Kidney (tissue), 14 donors: Measurements from ENCODE around the gene KIAA1586. TPM values are rescaled to one million over a fixed set of nuclear protein-coding genes. Genes with fewer than 3 reads are reported as not detected.

Experiments used
- DNase-seq, 5 donors: peaks; one replicate each; pipeline ENCODE4 v3.0.0-alpha.2; 2013 to 2020
- FAIRE-seq: peaks from 2 replicates; lab custom pipeline; 2012; peaks lifted over from hg19 to GRCh38; lab: Jason Lieb, UNC
- H3K27ac ChIP-seq, 2 donors: one replicate each; pipeline ENCODE4 v1.7.0; 2013; ENCODE audit warnings: low read depth in 2 of 2, low read length in 2 of 2, inconsistent platforms in 1 of 2
- H3K27me3 ChIP-seq: one replicate; pipeline ENCODE4 v1.7.1; 2013; ENCODE audit warnings: low read length, inconsistent platforms; ENCODE audit not compliant: control insufficient read depth, insufficient read depth
- H3K36me3 ChIP-seq, 3 donors: one replicate each; pipeline versions ENCODE4 v1.7.0 to v1.7.1; 2013; ENCODE audit warnings: low read length in 3 of 3, control low read depth in 1 of 3, inconsistent platforms in 1 of 3; ENCODE audit not compliant: insufficient read depth in 3 of 3, control insufficient read depth in 2 of 3
- H3K4me1 ChIP-seq, 3 donors: one replicate each; pipeline versions ENCODE4 v1.7.0 to v1.7.1; 2013; ENCODE audit warnings: low read length in 3 of 3, inconsistent platforms in 1 of 3, low read depth in 1 of 3; ENCODE audit not compliant: control insufficient read depth in 2 of 3, insufficient read depth in 2 of 3
- H3K4me3 ChIP-seq, 3 donors: one replicate each; pipeline versions ENCODE4 v1.7.0 to v1.8.1; 2013; ENCODE audit warnings: low read length in 3 of 3, control low read depth in 1 of 3, inconsistent platforms in 1 of 3
- H3K9ac ChIP-seq, 3 donors: one replicate each; pipeline versions ENCODE4 v1.7.0 to v1.7.1; 2013; ENCODE audit warnings: low read length in 3 of 3, control low read depth in 1 of 3, inconsistent platforms in 1 of 3
- H3K9me3 ChIP-seq, 3 donors: one replicate each; pipeline versions ENCODE4 v1.7.0 to v1.7.1; 2013; ENCODE audit warnings: low read length in 3 of 3, control low read depth in 1 of 3, inconsistent platforms in 1 of 3; ENCODE audit not compliant: control insufficient read depth in 2 of 3, insufficient read depth in 1 of 3
- CTCF ChIP-seq: IDR thresholded peaks from 3 replicates; pipeline ENCODE4 v1.5.1; 2012; ENCODE audit warnings: mild to moderate bottlenecking, moderate library complexity, borderline replicate concordance; ENCODE audit not compliant: insufficient read depth; ENCODE audit errors: extremely low read depth
- intact Hi-C: fragments of 100-400 bp; cut with DNase I; formaldehyde crosslinking; loops from one replicate; pipeline ENCODE4 v1.11.1; 2022
- polyA plus RNA-seq: library from polyadenylated mRNA; stranded (reverse); fragments of 350-450 nt; fragmentation: Illumina TruSeq; extraction: RNeasy Lipid Tissue Mini Kit (QIAGEN cat#74804); gene quantifications from one replicate; pipeline ENCODE4 v1.2.3, GENCODE V29; 2014; ENCODE audit warnings: low read depth, low replicate concordance; ENCODE audit not compliant: insufficient read depth
- total RNA-seq: library from RNA; stranded (reverse); fragmentation: NEBNext Ultra II Directional; extraction: Animal tissue kit (Norgen Biotek cat#: 25700); gene quantifications from one replicate; pipeline ENCODE4 v1.2.1, GENCODE V29; 2021
- donor health status: control.
- donor health status: control.
- donor health status: control.
- donor health status: control.
- donor health status: control.
- donor health status: DM: yes; HTN: yes; CAD: no.
- donor health status: Normal renal cell carcinoma (clear cell type).

Gene KIAA1586
- total and polyA plus RNA-seq, 2 donors from 2014 or later, result 4.4 to 13.7 TPM

- Histone ChIP-seq H3K9ac (no peak overlapping the region), H3K36me3 (peaks cover 10 to 28% (median 22%) of the 10 kb centered on the region in 3 donors), H3K4me3 (no peak overlapping the region), H3K27me3 (no peaks in the 10 kb centered on the region), H3K27ac (no peak overlapping the region), H3K4me1 (peaks cover 0 to under 1% (median 0%) of the 10 kb centered on the region in 3 donors), H3K9me3 (no peaks in the 10 kb centered on the region)
- FAIRE-seq (no peak), DNase-seq (no peak)
- no peak for TF ChIP-seq CTCF
- intact Hi-C loops, result no loop called here
Measured at GRCh38 chr6:57097596-57097995, 51.1 kb downstream of the KIAA1586 start.

DNA sequence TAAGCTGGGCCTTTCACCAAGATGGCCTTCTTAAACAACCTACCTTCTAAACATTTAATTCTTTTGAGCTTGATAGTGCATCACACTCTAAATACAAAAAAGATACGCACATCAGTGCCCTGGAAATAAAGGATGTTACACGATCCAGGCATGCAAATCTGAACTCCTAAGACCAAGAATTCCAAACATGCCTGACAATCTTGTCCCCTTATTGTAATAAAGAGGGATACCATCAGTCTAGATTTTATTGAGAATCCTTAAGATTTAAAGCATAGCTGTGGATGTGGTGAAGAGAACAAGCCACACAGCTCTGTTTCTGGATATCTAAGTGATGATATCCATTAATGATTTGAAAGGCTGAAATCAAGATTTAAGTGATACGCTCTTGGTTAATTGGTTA lies 56.5 kb downstream of the KIAA1586 start:
- Histone ChIP-seq H3K27ac (no peak overlapping the region), H3K4me1 (no peaks in the 10 kb centered on the region), H3K4me3 (no peak overlapping the region), H3K27me3 (no peaks in the 10 kb centered on the region), H3K36me3 (peaks cover 15 to 36% (median 27%) of the 10 kb centered on the region in 3 donors), H3K9ac (no peak overlapping the region), H3K9me3 (no peaks in the 10 kb centered on the region)
- intact Hi-C loops, result no loop called here
- no peak for TF ChIP-seq CTCF
- FAIRE-seq (no peak), DNase-seq (no peak)

GRCh38 chr6:57104336-57104735 lies 57.8 kb downstream of the KIAA1586 start:
- no peak for TF ChIP-seq CTCF
- FAIRE-seq (no peak), DNase-seq (no peak)
- H3K36me3 ChIP-seq, result peaks cover 12 to 35% (median 26%) of the 10 kb centered on the region in 3 donors
- no peaks in the 10 kb centered on the region for H3K9me3 ChIP-seq
- H3K4me1 ChIP-seq, result no peaks in the 10 kb centered on the region
- no peak overlapping the region for H3K9ac ChIP-seq
- H3K27me3 ChIP-seq, result no peaks in the 10 kb centered on the region
- intact Hi-C loops, result no loop called here
- H3K4me3 ChIP-seq, result no peak overlapping the region
- H3K27ac ChIP-seq, result no peak overlapping the region

Other genes starting within 250 kb of the KIAA1586 start
- gene BEND6, start 91.6 kb upstream of the KIAA1586 start, total RNA-seq, result 0.72 TPM
- 0.86 TPM for gene BEND6, start 91.6 kb upstream of the KIAA1586 start, polyA plus RNA-seq
- gene ZNF451, start 43.5 kb downstream of the KIAA1586 start, total RNA-seq, result 55.0 TPM
- 7.8 TPM for gene ZNF451, start 43.5 kb downstream of the KIAA1586 start, polyA plus RNA-seq
- gene BAG2, start 125.6 kb downstream of the KIAA1586 start, total RNA-seq, result 3.2 TPM
- gene BAG2, start 125.6 kb downstream of the KIAA1586 start, polyA plus RNA-seq, result 2.7 TPM
- gene RAB23, start 175.6 kb downstream of the KIAA1586 start, total RNA-seq, result 8.0 TPM
- 6.0 TPM for gene RAB23, start 175.6 kb downstream of the KIAA1586 start, polyA plus RNA-seq